H7 (cell line): Measurements from ENCODE around the gene ZNF385C. TPM values are rescaled to one million over a fixed set of nuclear protein-coding genes. Genes with fewer than 3 reads are reported as not detected.
"Not testable (repeated sequence)": the region's sequence is repeated elsewhere in the genome, so short reads cannot be mapped to it uniquely, and the experiment has no call there.

ENCODE experiments used
- DNase-seq: peaks from one replicate; pipeline ENCODE4 v3.0.0; 2012
- H3K27me3 ChIP-seq: 2 replicates; pipeline ENCODE4 v1.6.0; 2011; ENCODE audit warnings: mild to moderate bottlenecking, low read length; ENCODE audit not compliant: control insufficient read depth, insufficient read depth
- H3K36me3 ChIP-seq: replicated peaks from 2 replicates; pipeline ENCODE4 v1.5.1; 2011; ENCODE audit warnings: low read length; ENCODE audit not compliant: control insufficient read depth, insufficient read depth
- H3K4me3 ChIP-seq: 2 replicates; pipeline ENCODE4 v1.5.1; 2011; ENCODE audit warnings: low read depth, mild to moderate bottlenecking, control low read depth, low read length, moderate library complexity; ENCODE audit not compliant: insufficient read depth
- total RNA-seq: library from RNA; depleted of rRNA; stranded (reverse); fragments of >200 nt; shearing (Covaris generic); gene quantifications from 2 replicates; pipeline ENCODE4 v1.2.3, GENCODE V29; 2014; rRNA removed

Gene ZNF385C
- total RNA-seq, result 2.7 and 3.8 TPM in 2 replicates

GRCh38 chr17:42097691-42098631 is at the start of gene ZNF385C:
ZNF385C (minus strand) TSS chr17:42098473; CDS start chr17:42063056, 35,417 bp downstream.
- Histone ChIP-seq H3K36me3 (no peaks in the 10 kb centered on the region), H3K27me3 (peaks cover 20% of the 10 kb centered on the region), H3K4me3 (peak within 1 kb of the TSS; percentile 34; the same call in 1 of the 2 replicates)
- DNase-seq, result peak; percentile 96

DNA sequence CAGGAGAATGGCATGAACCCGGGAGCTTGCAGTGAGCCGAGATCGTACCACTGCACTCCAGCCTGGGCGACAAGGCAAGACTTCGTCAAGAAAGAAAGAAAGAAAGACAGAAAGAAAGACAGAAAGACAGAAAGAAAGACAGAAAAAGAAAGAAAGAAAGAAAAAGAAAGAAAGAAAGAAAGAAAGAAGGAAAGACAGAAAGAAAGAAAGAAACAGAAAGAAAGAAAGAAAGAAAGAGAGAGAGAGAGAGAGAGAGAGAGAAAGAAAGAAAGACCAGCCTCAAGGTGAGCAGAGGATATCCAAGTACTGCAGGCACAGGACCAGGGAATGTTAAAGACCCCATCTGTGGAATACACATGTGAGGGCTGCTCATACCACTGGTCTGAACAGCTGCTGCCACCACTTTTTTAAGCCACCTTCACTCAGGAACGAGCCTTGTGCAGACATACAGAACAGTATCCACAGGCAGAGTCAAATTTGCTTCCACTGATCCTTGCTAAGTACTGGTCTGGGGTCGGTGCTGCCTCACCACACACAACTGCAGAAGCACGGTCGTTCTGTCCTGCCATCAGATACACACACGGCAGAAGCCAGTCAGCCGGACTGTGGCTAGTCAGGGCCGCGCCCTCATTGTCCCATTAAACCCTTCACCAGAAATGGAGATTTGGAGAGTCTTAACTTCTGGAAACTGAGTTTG is 48.8 kb upstream of the ZNF385C start:
- no peak for DNase-seq
- Histone ChIP-seq H3K36me3 (peaks cover 5% of the 10 kb centered on the region; the same call in 1 of the 2 replicates), H3K4me3 (no peak overlapping the region), H3K27me3 (no peaks in the 10 kb centered on the region)

GRCh38 chr17:42143138-42143537 is 44.9 kb upstream of the ZNF385C start:
- H3K4me3 ChIP-seq, H3K27me3 ChIP-seq, H3K36me3 ChIP-seq, DNase-seq: not testable (repeated sequence)

DNA sequence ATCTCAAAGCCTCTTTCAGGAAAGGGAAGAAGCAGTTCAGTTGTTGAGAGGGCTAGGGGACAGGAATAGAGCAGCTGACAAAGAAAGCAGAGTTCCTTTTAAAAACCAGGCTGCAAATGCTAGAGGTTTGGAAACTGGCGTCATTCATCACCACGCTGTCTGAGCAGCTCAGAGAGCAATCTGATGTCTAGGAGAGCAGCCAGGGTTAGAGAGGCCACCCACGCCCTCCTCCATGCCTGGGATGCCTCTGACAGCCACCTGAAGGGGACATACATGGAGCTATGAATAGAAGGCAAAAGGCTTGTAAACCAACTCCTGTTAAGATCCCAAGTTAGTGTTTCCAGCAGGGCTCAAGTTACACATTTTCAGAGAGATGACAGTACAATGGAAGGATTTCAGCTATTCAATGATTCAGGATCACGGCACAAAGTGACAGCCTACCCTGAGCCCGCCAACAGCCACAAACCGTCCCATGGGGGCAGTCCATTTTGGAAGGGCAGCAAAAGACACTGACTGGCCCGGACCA is 44.2 kb upstream of the ZNF385C start:
- DNase-seq, result no peak
- no peaks in the 10 kb centered on the region for H3K27me3 ChIP-seq
- peaks cover 5% of the 10 kb centered on the region; the same call in 1 of the 2 replicates for H3K36me3 ChIP-seq
- H3K4me3 ChIP-seq, result no peak overlapping the region

DNA sequence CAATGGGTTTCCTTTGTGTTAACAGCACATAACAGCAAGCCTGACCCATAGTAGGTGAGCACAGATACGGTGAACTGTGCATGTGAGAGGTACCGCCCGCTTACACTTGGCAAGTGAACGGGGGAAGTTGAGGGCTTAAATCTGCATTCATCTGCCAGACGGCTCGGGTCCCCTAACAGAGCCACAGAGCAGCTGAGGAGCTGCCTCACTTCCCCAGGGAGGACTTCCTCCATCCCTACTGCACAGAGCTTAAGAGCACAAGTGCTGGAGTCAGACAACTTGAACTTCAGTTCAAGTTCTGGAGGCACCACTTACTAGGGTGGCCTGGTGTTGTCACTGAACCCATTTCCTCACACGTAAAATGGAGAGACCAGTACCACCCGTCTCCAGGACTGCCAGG is 43.1 kb upstream of the ZNF385C start:
- DNase-seq, result no peak

DNA sequence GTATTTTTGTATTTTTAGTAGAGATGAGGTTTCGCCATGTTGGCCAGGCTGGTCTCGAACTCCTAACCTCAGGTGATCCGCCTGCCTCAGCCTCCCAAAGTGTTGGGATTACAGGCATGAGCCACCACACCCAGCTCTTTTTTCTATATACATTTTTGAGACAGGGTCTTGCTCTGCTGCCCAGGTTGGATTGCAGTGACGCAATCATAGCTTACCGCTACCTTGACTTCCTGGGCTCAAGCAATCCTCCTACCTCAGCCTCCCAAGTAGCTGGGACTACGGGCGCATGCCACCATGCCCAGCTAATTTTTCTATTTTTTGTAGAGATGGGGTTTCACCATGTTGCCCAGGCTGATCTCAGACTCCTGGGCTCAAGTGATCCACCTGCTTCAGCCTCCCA is 42.4 kb upstream of the ZNF385C start:
- DNase-seq, H3K27me3 ChIP-seq, H3K4me3 ChIP-seq, H3K36me3 ChIP-seq: not testable (repeated sequence)

More for the DNA sequence above, 43.1 kb upstream of the ZNF385C start:
- peaks cover 2% of the 10 kb centered on the region; the same call in 1 of the 2 replicates for H3K36me3 ChIP-seq
- no peak overlapping the region for H3K4me3 ChIP-seq
- no peaks in the 10 kb centered on the region for H3K27me3 ChIP-seq

DNA sequence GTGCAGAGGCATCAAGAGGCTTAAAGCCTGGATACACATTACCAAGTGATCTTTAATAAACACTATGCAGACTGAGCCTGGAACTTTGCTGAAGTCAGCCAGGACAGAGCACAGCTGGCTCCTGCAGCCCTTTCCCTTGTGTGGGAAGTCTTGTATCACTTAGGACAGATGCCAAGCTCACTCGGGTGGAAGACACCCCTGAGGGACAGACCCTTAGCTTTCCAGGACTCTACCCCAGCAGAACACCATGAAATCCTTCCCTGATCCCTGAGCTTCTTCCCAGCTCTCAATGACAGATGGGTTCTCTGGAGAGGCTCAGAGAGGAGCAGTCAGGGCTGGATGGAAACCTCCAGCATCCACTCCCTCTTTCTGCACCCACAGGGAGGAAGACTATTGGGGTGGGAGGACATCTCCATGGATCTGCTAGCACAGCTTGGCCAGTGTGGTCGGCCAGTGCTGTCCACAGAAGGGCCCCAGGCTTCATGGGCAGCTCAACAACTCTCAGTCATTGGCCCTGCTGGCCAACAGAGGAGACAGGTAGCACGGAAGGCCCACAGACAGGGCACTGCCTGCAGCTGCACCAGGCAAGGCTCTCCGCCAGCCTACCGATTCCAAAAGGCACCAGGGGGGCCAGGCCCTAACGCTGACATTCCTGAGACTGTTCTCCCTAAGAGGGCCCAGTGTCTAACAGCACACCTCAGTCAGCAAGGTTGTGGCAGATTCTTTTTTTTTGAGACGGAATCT is 40.6 kb upstream of the ZNF385C start:
- no peaks in the 10 kb centered on the region for H3K27me3 ChIP-seq
- no peak for DNase-seq
- no peak overlapping the region for H3K4me3 ChIP-seq
- H3K36me3 ChIP-seq, result peaks cover 2% of the 10 kb centered on the region

- H3K27me3 ChIP-seq, result no peaks in the 10 kb centered on the region
- no peak for DNase-seq
- no peak overlapping the region for H3K4me3 ChIP-seq
- peaks cover 2% of the 10 kb centered on the region for H3K36me3 ChIP-seq
Observed at GRCh38 chr17:42136654-42137051, 38.4 kb upstream of the ZNF385C start.

DNA sequence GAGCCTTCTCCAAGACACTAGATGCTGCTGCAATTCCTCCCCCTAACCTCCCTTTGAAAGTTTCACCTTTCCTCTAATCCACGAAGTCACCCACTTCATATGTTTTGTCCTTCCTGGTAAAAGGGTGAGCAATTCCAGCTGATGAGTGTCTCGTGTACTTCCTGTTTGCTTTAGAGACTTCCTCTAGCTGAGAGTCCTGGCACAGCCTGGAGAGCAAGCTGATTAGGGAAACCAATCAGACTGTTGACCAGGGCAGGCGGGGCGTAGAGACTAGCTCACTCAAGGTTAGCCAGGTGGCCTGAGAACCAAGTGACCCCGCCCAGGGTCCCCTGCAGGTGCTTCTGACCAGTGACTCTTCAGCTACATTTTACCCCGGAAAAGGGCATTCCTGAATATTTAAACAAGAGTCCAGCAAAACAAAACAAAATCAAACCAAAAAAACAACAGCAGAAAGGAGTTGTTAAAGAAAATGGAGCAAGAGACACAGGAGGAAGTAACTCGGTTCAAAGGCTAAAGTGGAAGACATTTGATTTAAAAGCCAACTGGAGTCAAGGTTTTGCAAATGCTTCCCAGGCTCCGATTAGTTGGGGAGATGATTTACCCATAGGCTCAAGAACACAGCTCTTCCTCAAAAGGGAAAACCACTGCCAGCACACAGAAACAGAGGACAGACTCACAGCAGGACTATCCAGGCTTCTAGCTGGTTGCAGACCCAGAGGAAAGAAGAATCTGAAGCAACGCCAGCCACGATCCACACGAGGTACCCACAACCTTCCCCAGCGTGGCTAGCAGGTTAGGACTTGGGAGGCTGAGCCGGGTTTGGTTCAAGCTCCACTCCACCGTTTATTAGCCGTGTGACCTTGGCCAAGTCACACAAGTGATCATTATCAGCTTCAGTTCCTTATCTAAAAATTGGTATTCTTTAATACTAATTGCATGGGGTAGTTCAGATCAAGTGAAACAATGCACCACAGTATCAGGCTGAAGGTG is 37.7 kb upstream of the ZNF385C start:
- no peak overlapping the region for H3K4me3 ChIP-seq
- H3K27me3 ChIP-seq, result no peaks in the 10 kb centered on the region
- no peak for DNase-seq
- peaks cover 2% of the 10 kb centered on the region for H3K36me3 ChIP-seq

- Histone ChIP-seq H3K4me3 (no peak overlapping the region), H3K36me3 (peaks cover 2% of the 10 kb centered on the region), H3K27me3 (no peaks in the 10 kb centered on the region)
- no peak for DNase-seq
Observed at GRCh38 chr17:42135151-42135550, 36.9 kb upstream of the ZNF385C start.

DNA sequence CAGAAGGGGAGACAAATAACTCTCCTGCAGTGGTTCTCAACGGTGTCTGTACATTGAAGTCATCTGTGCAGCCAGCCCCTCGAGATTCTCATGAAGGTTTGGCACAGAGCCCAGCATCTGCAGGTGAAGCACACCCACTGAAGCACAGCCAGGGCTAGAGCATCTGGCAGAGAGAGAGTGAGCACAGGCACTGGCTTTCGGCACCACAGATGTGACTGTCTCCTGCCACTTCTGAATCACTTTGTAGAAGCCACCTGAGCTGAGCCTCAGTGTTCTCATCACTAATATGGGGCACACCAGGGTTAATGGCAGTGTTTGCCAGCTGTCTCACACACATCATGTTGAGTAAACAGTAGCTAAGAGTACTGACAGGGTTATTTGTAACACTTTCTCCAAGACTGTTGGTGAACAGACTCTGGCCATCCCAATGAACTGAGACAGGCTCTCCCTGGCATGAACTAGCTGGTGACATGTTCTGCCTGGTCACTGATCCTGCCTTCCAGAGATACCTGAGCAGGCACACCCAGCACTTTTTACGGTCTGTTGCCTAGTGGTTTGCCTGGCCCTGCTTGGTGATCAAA is 35.3 kb upstream of the ZNF385C start:
- H3K36me3 ChIP-seq, result peaks cover 16% of the 10 kb centered on the region
- DNase-seq, result no peak
- no peaks in the 10 kb centered on the region for H3K27me3 ChIP-seq
- H3K4me3 ChIP-seq, result no peak overlapping the region

GRCh38 chr17:42132941-42133340 is 34.7 kb upstream of the ZNF385C start:
- no peak for DNase-seq
- H3K4me3 ChIP-seq, result no peak overlapping the region
- H3K36me3 ChIP-seq, result peaks cover 17% of the 10 kb centered on the region
- no peaks in the 10 kb centered on the region for H3K27me3 ChIP-seq

- no peak for DNase-seq
- Histone ChIP-seq H3K27me3 (no peaks in the 10 kb centered on the region), H3K4me3 (no peak overlapping the region), H3K36me3 (peaks cover 20% of the 10 kb centered on the region)
Observed at GRCh38 chr17:42131981-42132432, 33.7 kb upstream of the ZNF385C start.
